ENCODE data around the gene ATPAF2. TPM values are rescaled to one million over a fixed set of nuclear protein-coding genes. Genes with fewer than 3 reads are reported as not detected.

The ATPAF2 gene
- total and polyA plus RNA-seq, 4 donors: 12.9 to 20.1 (median 16.8) TPM

DNA sequence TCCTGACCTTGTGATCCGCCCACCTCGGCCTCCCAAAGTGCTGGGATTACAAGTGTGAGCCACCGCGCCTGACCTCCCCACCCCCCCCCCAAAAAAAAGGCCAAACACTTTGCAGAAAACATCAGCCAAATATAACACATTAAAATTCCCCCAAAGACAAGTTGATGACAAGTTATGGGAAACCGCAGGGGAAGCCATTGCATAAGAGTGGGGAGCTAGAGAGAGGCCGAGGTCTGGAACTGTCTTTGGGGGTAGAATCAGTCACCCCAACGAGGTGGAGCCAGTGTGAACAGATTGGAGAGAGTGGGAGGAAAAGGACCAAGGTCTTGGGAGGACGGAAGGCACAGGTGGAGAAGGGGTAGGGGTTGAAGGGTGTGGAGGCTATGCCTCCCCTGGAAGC lies 63.5 kb downstream of the ATPAF2 start:
- no peak overlapping the region for H3K9ac ChIP-seq (ENCODE audit: low read depth in 1 of 2, low read length in 2 of 2)
- no peak overlapping the region for H3K27ac ChIP-seq (ENCODE audit: low read depth in 1 of 2, low read length in 2 of 2)
- H3K9me3 ChIP-seq (ENCODE audit: control insufficient read depth in 4 of 4, low read length in 3 of 4): no peaks in the 10 kb centered on the region
- no peak overlapping the region for H3K4me3 ChIP-seq (ENCODE audit: low read depth in 1 of 3, low read length in 3 of 3)
- no peaks in the 10 kb centered on the region for H3K36me3 ChIP-seq (ENCODE audit: control insufficient read depth in 4 of 4, insufficient read depth in 3 of 4, low read depth in 1 of 4, low read length in 3 of 4)
- no peak for DNase-seq (ENCODE audit: low spot score)
- H3K27me3 ChIP-seq (ENCODE audit: control insufficient read depth in 4 of 4, insufficient read depth in 4 of 4, low read length in 3 of 4): no peaks in the 10 kb centered on the region
- H3K4me1 ChIP-seq (ENCODE audit: control insufficient read depth in 4 of 4, insufficient read depth in 4 of 4, low read length in 3 of 4): peaks cover 4 to 19% (median 17%) of the 10 kb centered on the region in 4 donors
- TF ChIP-seq ZBTB33 (IDR thresholded peaks at IDR 0.05) (no peak), YY1 (IDR thresholded peaks at IDR 0.05) (no peak), FOXA2 (IDR thresholded peaks at IDR 0.05) (no peak), CTCF (IDR thresholded peaks at IDR 0.05; ENCODE audit: low read depth, low read length, missing input control) (no peak), NR2F2 (IDR thresholded peaks at IDR 0.05) (no peak), EGR1 (IDR thresholded peaks at IDR 0.05; ENCODE audit: low read depth in 2 of 2) (no peak), TAF1 (conservative IDR thresholded peaks at IDR 0.05) (no peak)
- TF ChIP-seq, protein P1, sequence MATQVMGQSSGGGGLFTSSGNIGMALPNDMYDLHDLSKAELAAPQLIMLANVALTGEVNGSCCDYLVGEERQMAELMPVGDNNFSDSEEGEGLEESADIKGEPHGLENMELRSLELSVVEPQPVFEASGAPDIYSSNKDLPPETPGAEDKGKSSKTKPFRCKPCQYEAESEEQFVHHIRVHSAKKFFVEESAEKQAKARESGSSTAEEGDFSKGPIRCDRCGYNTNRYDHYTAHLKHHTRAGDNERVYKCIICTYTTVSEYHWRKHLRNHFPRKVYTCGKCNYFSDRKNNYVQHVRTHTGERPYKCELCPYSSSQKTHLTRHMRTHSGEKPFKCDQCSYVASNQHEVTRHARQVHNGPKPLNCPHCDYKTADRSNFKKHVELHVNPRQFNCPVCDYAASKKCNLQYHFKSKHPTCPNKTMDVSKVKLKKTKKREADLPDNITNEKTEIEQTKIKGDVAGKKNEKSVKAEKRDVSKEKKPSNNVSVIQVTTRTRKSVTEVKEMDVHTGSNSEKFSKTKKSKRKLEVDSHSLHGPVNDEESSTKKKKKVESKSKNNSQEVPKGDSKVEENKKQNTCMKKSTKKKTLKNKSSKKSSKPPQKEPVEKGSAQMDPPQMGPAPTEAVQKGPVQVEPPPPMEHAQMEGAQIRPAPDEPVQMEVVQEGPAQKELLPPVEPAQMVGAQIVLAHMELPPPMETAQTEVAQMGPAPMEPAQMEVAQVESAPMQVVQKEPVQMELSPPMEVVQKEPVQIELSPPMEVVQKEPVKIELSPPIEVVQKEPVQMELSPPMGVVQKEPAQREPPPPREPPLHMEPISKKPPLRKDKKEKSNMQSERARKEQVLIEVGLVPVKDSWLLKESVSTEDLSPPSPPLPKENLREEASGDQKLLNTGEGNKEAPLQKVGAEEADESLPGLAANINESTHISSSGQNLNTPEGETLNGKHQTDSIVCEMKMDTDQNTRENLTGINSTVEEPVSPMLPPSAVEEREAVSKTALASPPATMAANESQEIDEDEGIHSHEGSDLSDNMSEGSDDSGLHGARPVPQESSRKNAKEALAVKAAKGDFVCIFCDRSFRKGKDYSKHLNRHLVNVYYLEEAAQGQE (IDR thresholded peaks at IDR 0.05): no peak
- 74% methylated on average over 8 of the region's 8 CpGs for WGBS

DNA sequence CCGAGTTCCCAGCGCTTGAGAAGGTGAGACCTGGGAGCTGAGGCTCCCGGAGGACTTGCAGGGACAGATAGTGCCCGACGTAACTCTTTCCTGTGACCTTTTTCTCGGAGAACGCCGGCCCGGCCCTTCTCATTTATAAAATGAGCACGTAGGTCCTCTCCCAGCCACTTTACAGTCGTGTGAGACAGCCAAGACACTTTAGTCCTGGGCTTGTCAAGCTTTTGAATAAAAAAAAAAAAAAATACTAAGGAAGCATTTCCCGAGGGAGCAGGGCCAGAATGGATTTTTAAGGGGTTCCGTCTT lies 66.1 kb downstream of the ATPAF2 start:
- Histone ChIP-seq H3K36me3 (ENCODE audit: control insufficient read depth in 4 of 4, insufficient read depth in 3 of 4, low read depth in 1 of 4, low read length in 3 of 4) (no peaks in the 10 kb centered on the region), H3K27me3 (ENCODE audit: control insufficient read depth in 4 of 4, insufficient read depth in 4 of 4, low read length in 3 of 4) (no peaks in the 10 kb centered on the region), H3K9ac (ENCODE audit: low read depth in 1 of 2, low read length in 2 of 2) (no peak overlapping the region), H3K27ac (ENCODE audit: low read depth in 1 of 2, low read length in 2 of 2) (no peak overlapping the region), H3K4me3 (ENCODE audit: low read depth in 1 of 3, low read length in 3 of 3) (peak overlapping the region; percentile 43 to 83 (median 67)), H3K9me3 (ENCODE audit: control insufficient read depth in 4 of 4, low read length in 3 of 4) (no peaks in the 10 kb centered on the region), H3K4me1 (ENCODE audit: control insufficient read depth in 4 of 4, insufficient read depth in 4 of 4, low read length in 3 of 4) (peaks cover 4 to 20% (median 18%) of the 10 kb centered on the region in 4 donors)
- no peak for DNase-seq (ENCODE audit: low spot score)
- WGBS: 5% methylated on average over 13 of the region's 13 CpGs
- TF ChIP-seq YY1 (IDR thresholded peaks at IDR 0.05) (no peak), FOXA2 (IDR thresholded peaks at IDR 0.05) (no peak), HNF4A (conservative IDR thresholded peaks at IDR 0.05) (no peak)
- TF ChIP-seq, protein P1 (IDR thresholded peaks at IDR 0.05): no peak
